DND-41 (cell line): ENCODE data around the gene ALDH1L1.

Experiments used
- EZH2 ChIP-seq: IDR thresholded peaks from 3 replicates; pipeline ENCODE4 v1.6.1; 2012; ENCODE audit warnings: borderline replicate concordance, low read depth, mild to moderate bottlenecking, moderate library complexity, low read length, inconsistent platforms; ENCODE audit not compliant: severe bottlenecking
- TF ChIP-seq, protein P1 (sequence below): IDR thresholded peaks from 2 replicates; pipeline ENCODE4 v1.5.1; 2012; ENCODE audit warnings: borderline replicate concordance, low read length, moderate library complexity, mild to moderate bottlenecking; ENCODE audit not compliant: poor library complexity, severe bottlenecking; ENCODE audit errors: extremely low read depth

DNA sequence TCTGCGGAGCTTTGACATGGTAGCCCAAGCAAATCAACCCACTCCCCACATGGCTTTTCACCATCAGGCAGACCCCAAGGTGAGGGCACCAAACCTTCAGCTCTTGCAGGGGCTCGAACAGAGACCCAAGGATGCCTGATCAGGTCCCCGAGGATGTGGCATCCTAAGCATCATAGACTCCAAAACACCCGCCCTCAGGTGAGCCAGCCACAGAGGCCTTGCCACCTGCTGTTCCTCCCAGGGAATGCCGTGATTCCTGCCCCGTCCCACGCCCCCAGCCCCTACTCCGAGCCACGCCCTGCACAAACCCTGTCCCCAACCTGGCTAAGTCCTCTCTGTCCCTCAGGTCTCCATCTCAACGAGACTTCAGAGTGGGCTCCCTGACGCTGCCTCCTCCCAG, 61.8 kb downstream of the ALDH1L1 start:
- TF ChIP-seq, protein P1, sequence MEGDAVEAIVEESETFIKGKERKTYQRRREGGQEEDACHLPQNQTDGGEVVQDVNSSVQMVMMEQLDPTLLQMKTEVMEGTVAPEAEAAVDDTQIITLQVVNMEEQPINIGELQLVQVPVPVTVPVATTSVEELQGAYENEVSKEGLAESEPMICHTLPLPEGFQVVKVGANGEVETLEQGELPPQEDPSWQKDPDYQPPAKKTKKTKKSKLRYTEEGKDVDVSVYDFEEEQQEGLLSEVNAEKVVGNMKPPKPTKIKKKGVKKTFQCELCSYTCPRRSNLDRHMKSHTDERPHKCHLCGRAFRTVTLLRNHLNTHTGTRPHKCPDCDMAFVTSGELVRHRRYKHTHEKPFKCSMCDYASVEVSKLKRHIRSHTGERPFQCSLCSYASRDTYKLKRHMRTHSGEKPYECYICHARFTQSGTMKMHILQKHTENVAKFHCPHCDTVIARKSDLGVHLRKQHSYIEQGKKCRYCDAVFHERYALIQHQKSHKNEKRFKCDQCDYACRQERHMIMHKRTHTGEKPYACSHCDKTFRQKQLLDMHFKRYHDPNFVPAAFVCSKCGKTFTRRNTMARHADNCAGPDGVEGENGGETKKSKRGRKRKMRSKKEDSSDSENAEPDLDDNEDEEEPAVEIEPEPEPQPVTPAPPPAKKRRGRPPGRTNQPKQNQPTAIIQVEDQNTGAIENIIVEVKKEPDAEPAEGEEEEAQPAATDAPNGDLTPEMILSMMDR = no peak
- no peak for TF ChIP-seq EZH2
